Osteoblast (primary cell): ENCODE data around the gene INO80. TPM values are rescaled to one million over a fixed set of nuclear protein-coding genes. Genes with fewer than 3 reads are reported as not detected.
"Not testable (repeated sequence)": the region's sequence is repeated elsewhere in the genome, so short reads cannot be mapped to it uniquely, and the experiment has no call there.

Experiments
- DNase-seq: peaks from one replicate; pipeline ENCODE4 v3.0.0; 2011; ENCODE audit warnings: low spot score, mixed read lengths; ENCODE audit not compliant: insufficient read length; ENCODE audit errors: missing footprints
- H2AFZ ChIP-seq: 2 replicates; pipeline ENCODE4 v1.6.0; 2011; ENCODE audit warnings: mild to moderate bottlenecking, low read length
- H3K27ac ChIP-seq: 2 replicates; pipeline ENCODE4 v1.5.1; 2011; ENCODE audit warnings: mild to moderate bottlenecking, low read depth, low read length, moderate library complexity
- H3K27me3 ChIP-seq: 2 replicates; pipeline ENCODE4 v1.6.0; 2012; ENCODE audit warnings: mild to moderate bottlenecking, control low read depth, inconsistent platforms, low read length, moderate library complexity; ENCODE audit not compliant: insufficient read depth
- H3K36me3 ChIP-seq: 2 replicates; pipeline ENCODE4 v1.5.1; 2011; ENCODE audit warnings: mild to moderate bottlenecking, low read length, control low read depth, moderate library complexity; ENCODE audit not compliant: insufficient read depth
- H3K4me1 ChIP-seq: 2 replicates; pipeline ENCODE4 v1.5.1; 2011; ENCODE audit warnings: mild to moderate bottlenecking, low read length, control low read depth, moderate library complexity; ENCODE audit not compliant: insufficient read depth
- H3K4me2 ChIP-seq: 2 replicates; pipeline ENCODE4 v1.6.0; 2011; ENCODE audit warnings: mild to moderate bottlenecking, low read length; ENCODE audit not compliant: insufficient read depth
- H3K4me3 ChIP-seq: fragments of 200-600 bp; sonication (generic); 3 replicates; pipeline ENCODE4 v1.5.1; 2012; ENCODE audit warnings: mild to moderate bottlenecking, low read length, inconsistent platforms; ENCODE audit not compliant: insufficient read depth
- H3K79me2 ChIP-seq: 2 replicates; pipeline ENCODE4 v1.6.0; 2012; ENCODE audit warnings: mild to moderate bottlenecking, low read length, control low read depth, inconsistent platforms; ENCODE audit not compliant: insufficient read depth
- H3K9me3 ChIP-seq: 2 replicates; pipeline ENCODE4 v1.5.1; 2011; ENCODE audit warnings: low read depth, low read length, control low read depth
- H4K20me1 ChIP-seq: 2 replicates; pipeline ENCODE4 v1.6.0; 2012; ENCODE audit warnings: mild to moderate bottlenecking, low read length, control low read depth; ENCODE audit not compliant: insufficient read depth
- CTCF ChIP-seq: IDR thresholded peaks from 2 replicates; pipeline ENCODE4 v1.5.1; 2011; ENCODE audit warnings: mild to moderate bottlenecking, low read depth, low read length, moderate library complexity; ENCODE audit errors: extremely low read depth
- total RNA-seq: library from RNA; depleted of rRNA; stranded (reverse); fragments of >200 nt; gene quantifications from 2 replicates; pipeline ENCODE4 v1.2.3, GENCODE V29; 2012

Gene INO80
- total RNA-seq, 1 donor, result 23.5 TPM

GRCh38 chr15:41085029-41085428 lies 31.1 kb downstream of the INO80 start:
- no peaks in the 10 kb centered on the region for H3K9me3 ChIP-seq

GRCh38 chr15:41080144-41080543 lies 35.9 kb downstream of the INO80 start:
- peaks cover 76% of the 10 kb centered on the region for H3K36me3 ChIP-seq
- TF ChIP-seq CTCF, result no peak

More at GRCh38 chr15:41085029-41085428, 31.1 kb downstream of the INO80 start:
- Histone ChIP-seq H3K27ac (no peak overlapping the region), H4K20me1 (no peaks in the 10 kb centered on the region), H3K27me3 (no peaks in the 10 kb centered on the region), H2AFZ (no peak overlapping the region), H3K4me1 (no peaks in the 10 kb centered on the region), H3K79me2 (peaks cover 8% of the 10 kb centered on the region), H3K36me3 (peaks cover 83% of the 10 kb centered on the region), H3K4me3 (no peak overlapping the region), H3K4me2 (no peak overlapping the region)
- no peak for DNase-seq
- no peak for TF ChIP-seq CTCF

GRCh38 chr15:41079717-41080116 lies 36.4 kb downstream of the INO80 start:
- no peak for TF ChIP-seq CTCF
- Histone ChIP-seq H3K79me2 (peaks cover 14% of the 10 kb centered on the region), H3K36me3 (peaks cover 76% of the 10 kb centered on the region), H3K4me2 (no peak overlapping the region), H3K4me1 (no peaks in the 10 kb centered on the region), H2AFZ (no peak overlapping the region), H3K27me3 (no peaks in the 10 kb centered on the region), H3K9me3 (no peaks in the 10 kb centered on the region), H4K20me1 (no peaks in the 10 kb centered on the region), H3K4me3 (no peak overlapping the region), H3K27ac (no peak overlapping the region)
- no peak for DNase-seq

More at GRCh38 chr15:41080144-41080543, 35.9 kb downstream of the INO80 start:
- H3K79me2 ChIP-seq, result peaks cover 14% of the 10 kb centered on the region
- H3K4me3 ChIP-seq, result no peak overlapping the region
- H4K20me1 ChIP-seq, result no peaks in the 10 kb centered on the region
- H3K27ac ChIP-seq, result no peak overlapping the region
- peak; percentile 10 for DNase-seq
- H3K27me3 ChIP-seq, result no peaks in the 10 kb centered on the region
- no peak overlapping the region for H3K4me2 ChIP-seq
- no peaks in the 10 kb centered on the region for H3K9me3 ChIP-seq
- no peaks in the 10 kb centered on the region for H3K4me1 ChIP-seq
- H2AFZ ChIP-seq, result no peak overlapping the region

- H3K4me3 ChIP-seq, H3K27me3 ChIP-seq, H3K9me3 ChIP-seq, H4K20me1 ChIP-seq, H3K4me2 ChIP-seq, H2AFZ ChIP-seq, H3K27ac ChIP-seq, H3K4me1 ChIP-seq, DNase-seq: not testable (repeated sequence)
- H3K79me2 ChIP-seq, result peaks cover 17% of the 10 kb centered on the region
- peaks cover 76% of the 10 kb centered on the region for H3K36me3 ChIP-seq
These were observed 37.2 kb downstream of the INO80 start for GRCh38 chr15:41078879-41079278.
